ENCODE results near the gene COL24A1. TPM values are rescaled to one million over a fixed set of nuclear protein-coding genes. Genes with fewer than 3 reads are reported as not detected.

The COL24A1 gene
- total and polyA plus RNA-seq, 7 donors: under 0.01 to 8.6 (median 6.7) TPM; not detected in 1

DNA sequence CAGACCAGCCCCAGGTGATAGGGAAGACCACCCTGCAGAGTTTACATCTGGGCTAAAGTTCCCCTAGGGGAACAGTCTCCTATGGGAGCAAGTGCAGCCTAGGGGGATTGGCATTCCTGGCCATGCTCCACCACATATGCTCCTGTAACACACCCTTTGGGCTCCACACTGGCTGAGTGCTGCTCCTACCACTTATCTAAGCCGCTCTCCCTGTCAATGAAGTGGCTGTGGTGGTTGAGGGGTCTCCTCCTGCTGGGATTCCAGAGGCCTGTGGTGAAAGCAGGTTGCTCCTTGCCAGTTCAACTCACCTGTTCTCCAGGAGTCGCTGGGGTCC, 51.1 kb downstream of the COL24A1 start:
- H3K4me1 ChIP-seq: no peaks in the 10 kb centered on the region
- H3K27ac ChIP-seq: no peak overlapping the region
- H3K36me3 ChIP-seq: no peaks in the 10 kb centered on the region
- H3K27me3 ChIP-seq: no peaks in the 10 kb centered on the region
- no peak for DNase-seq
- H3K9me3 ChIP-seq: no peaks in the 10 kb centered on the region
- TF ChIP-seq EP300 (IDR thresholded peaks at IDR 0.05) (no peak), POLR2A (IDR thresholded peaks at IDR 0.05) (no peak), POLR2AphosphoS5 (IDR thresholded peaks at IDR 0.05) (no peak)
- TF ChIP-seq, protein P1, sequence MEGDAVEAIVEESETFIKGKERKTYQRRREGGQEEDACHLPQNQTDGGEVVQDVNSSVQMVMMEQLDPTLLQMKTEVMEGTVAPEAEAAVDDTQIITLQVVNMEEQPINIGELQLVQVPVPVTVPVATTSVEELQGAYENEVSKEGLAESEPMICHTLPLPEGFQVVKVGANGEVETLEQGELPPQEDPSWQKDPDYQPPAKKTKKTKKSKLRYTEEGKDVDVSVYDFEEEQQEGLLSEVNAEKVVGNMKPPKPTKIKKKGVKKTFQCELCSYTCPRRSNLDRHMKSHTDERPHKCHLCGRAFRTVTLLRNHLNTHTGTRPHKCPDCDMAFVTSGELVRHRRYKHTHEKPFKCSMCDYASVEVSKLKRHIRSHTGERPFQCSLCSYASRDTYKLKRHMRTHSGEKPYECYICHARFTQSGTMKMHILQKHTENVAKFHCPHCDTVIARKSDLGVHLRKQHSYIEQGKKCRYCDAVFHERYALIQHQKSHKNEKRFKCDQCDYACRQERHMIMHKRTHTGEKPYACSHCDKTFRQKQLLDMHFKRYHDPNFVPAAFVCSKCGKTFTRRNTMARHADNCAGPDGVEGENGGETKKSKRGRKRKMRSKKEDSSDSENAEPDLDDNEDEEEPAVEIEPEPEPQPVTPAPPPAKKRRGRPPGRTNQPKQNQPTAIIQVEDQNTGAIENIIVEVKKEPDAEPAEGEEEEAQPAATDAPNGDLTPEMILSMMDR (IDR thresholded peaks at IDR 0.05): no peak
- 93% methylated on average over 2 of the region's 2 CpGs for WGBS, 2 donors
- H3K4me3 ChIP-seq: no peak overlapping the region
- intact Hi-C loops (cut with DNase I): no loop called here

DNA sequence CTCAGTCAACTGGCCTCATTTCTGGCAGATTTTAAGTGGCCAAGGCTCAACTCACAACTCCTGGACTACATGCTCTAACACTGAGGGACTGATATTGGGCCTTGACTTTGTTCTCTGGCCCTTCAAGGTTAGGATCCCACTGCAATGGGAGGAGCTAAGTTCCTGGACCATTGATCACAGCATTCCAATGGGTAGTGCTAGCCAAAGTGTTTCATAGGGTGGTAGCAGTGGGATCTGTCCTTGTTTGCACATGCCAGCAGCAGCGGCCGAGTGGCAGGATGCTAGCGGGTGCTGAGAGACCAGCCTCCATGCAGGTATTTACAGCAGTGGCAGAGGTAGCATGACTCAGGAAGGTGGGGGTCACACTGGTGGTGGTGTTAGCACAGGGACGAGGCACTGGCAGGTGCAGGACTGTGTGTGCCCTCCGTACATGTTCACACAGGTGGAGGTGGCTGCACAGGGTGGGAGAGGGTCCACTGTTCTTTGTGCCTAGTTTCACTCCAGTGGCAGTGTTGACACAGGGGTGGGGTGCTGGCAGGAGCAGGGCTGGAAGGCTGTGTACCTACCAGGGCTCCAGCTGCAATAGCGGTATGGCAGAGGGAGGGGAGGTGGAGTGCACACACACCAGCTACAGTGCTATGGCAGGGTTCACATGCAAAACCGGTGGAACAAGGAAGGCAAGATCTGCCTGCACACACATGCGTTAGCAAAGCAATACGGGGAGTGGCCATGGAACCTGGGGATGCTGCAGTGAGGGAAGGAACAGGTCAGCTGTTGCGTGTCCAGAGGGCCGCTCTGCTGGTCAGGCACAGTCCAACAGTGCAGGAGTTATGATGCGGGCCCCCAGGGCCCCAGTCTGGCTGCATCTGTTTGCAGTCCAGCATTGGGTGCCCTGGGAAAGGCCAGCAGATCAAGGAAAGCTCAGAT, 51.7 kb downstream of the COL24A1 start:
- intact Hi-C loops (cut with DNase I): no loop called here
- Histone ChIP-seq H3K27ac (no peak overlapping the region), H3K36me3 (no peaks in the 10 kb centered on the region), H3K4me1 (no peaks in the 10 kb centered on the region), H3K9me3 (no peaks in the 10 kb centered on the region), H3K4me3 (no peak overlapping the region), H3K27me3 (no peaks in the 10 kb centered on the region)
- DNase-seq: no peak
- TF ChIP-seq POLR2AphosphoS5 (IDR thresholded peaks at IDR 0.05): no peak
- no peak for TF ChIP-seq POLR2A (IDR thresholded peaks at IDR 0.05)
- no peak for TF ChIP-seq EP300 (IDR thresholded peaks at IDR 0.05)
- TF ChIP-seq, protein P1 (IDR thresholded peaks at IDR 0.05): no peak
- WGBS, 2 donors: 27 to 73% methylated on average over 12 of the region's 12 CpGs

DNA sequence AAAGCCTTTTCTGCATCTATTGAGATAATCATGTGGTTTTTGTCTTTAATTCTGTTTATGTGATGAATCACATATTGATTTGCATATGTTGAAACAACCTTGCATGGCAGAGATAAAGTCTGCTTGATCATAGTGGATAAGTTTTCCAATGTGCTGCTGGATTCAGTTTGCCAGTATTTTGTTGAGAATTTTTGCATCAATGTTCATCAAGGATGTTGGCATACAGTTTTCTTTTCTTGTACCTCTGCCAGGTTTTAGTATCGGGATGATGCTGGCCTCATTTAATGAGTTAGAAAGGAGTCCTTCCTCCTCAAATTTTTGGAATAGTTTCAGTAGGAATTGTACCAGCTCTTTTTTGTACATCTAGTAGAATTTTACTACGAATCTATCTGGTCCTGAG, 55.0 kb downstream of the COL24A1 start:
- no peak overlapping the region for H3K4me3 ChIP-seq
- H3K9me3 ChIP-seq: no peaks in the 10 kb centered on the region
- TF ChIP-seq POLR2AphosphoS5 (IDR thresholded peaks at IDR 0.05) (no peak), POLR2A (IDR thresholded peaks at IDR 0.05) (no peak), EP300 (IDR thresholded peaks at IDR 0.05) (no peak)
- TF ChIP-seq, protein P1 (IDR thresholded peaks at IDR 0.05): no peak
- H3K4me1 ChIP-seq: no peaks in the 10 kb centered on the region
- 60 to 76% methylated on average over 2 of the region's 2 CpGs for WGBS, 2 donors
- no peak overlapping the region for H3K27ac ChIP-seq
- intact Hi-C loops (cut with DNase I): no loop called here
- H3K36me3 ChIP-seq: no peaks in the 10 kb centered on the region
- DNase-seq: no peak
- H3K27me3 ChIP-seq: no peaks in the 10 kb centered on the region

DNA sequence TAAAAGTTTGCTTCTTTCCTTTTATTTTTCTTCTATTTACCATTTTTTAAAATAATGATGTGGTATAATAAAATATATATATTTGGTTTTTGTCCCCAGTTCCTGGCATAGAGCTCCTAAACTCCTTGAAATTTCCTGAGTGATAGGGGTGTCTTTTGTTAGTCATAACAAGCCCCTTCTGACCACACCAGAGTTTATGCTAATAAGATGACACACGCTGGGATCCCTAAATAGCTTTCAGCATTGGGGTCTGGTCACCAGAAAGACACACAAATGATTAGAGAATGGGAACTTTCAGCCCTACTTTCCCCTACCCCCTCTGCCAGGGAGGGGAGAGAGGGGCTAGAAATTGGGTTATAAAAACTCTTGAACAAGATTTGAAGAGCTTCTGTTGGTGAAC, 56.2 kb downstream of the COL24A1 start:
- H3K4me1 ChIP-seq: no peaks in the 10 kb centered on the region
- no peak overlapping the region for H3K27ac ChIP-seq
- H3K27me3 ChIP-seq: no peaks in the 10 kb centered on the region
- WGBS, 2 donors: 59 to 88% methylated on average over 1 of the region's 1 CpG
- H3K9me3 ChIP-seq: no peaks in the 10 kb centered on the region
- DNase-seq: no peak
- intact Hi-C loops (cut with DNase I): no loop called here
- H3K36me3 ChIP-seq: no peaks in the 10 kb centered on the region
- TF ChIP-seq POLR2A (IDR thresholded peaks at IDR 0.05) (no peak), POLR2AphosphoS5 (IDR thresholded peaks at IDR 0.05) (no peak), EP300 (IDR thresholded peaks at IDR 0.05) (no peak)
- TF ChIP-seq, protein P1 (IDR thresholded peaks at IDR 0.05): no peak
- no peak overlapping the region for H3K4me3 ChIP-seq

Data from sigmoid colon (tissue), 7 donors.